ENCODE data around the gene SELENOS. TPM values are rescaled to one million over a fixed set of nuclear protein-coding genes. Genes with fewer than 3 reads are reported as not detected.

The SELENOS gene
- total and polyA plus RNA-seq, 2 donors (not counting 3 experiments of a cell fraction or from before 2014, with no cell fraction given): 70.4 to 101 TPM

DNA sequence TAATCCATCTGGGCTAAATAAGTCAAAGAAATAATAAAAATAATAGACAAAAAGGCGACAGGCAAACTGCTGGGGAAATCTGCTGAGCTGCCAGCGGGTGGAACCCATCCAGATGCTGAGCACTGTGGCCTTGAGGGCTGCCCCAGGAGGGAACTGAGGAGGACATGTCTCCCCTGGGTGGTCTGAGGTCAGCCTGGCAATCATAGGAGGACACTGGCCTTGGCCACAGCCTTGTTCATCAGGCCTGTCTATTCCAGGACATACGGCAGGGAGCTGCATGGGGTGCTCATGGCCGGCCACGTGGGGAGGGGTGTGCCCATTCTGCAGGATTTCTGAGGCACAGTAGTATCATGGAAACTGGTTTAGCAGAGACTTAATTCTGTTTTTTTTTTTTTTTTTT lies 39.2 kb upstream of the SELENOS start:
- Histone ChIP-seq H3K9ac (replicated peaks; ENCODE audit: extremely low read depth, insufficient read depth, low read length) (no peak overlapping the region), H4K20me1 (replicated peaks; ENCODE audit: control insufficient read depth, extremely low read depth, insufficient read depth, low read length) (no peaks in the 10 kb centered on the region), H3K4me3 (replicated peaks in 1 of 3; ENCODE audit: insufficient read depth in 1 of 3, low read depth in 1 of 3, low read length in 3 of 3) (no peak overlapping the region), H3K4me2 (ENCODE audit: insufficient read depth, low read length) (no peak overlapping the region), H3K9me1 (replicated peaks; ENCODE audit: control insufficient read depth, extremely low read depth, insufficient read depth, low read length) (no peaks in the 10 kb centered on the region), H3K27me3 (ENCODE audit: control insufficient read depth in 2 of 2, insufficient read depth in 2 of 2, low read length in 2 of 2) (no peaks in the 10 kb centered on the region), H2AFZ (ENCODE audit: low read depth, low read length) (no peak overlapping the region), H3K79me2 (ENCODE audit: control insufficient read depth, insufficient read depth, low read length) (no peaks in the 10 kb centered on the region), H3K9me3 (replicated peaks; ENCODE audit: control insufficient read depth, insufficient read depth, low read length) (no peaks in the 10 kb centered on the region), H3K4me1 (ENCODE audit: control insufficient read depth, extremely low read depth, insufficient read depth, low read length) (no peaks in the 10 kb centered on the region), H3K36me3 (ENCODE audit: control insufficient read depth in 2 of 2, extremely low read depth in 1 of 2, insufficient read depth in 2 of 2, low read length in 2 of 2) (no peaks in the 10 kb centered on the region), H3K27ac (ENCODE audit: insufficient read depth, low read depth, low read length) (no peak overlapping the region)
- BruUV-seq (replicated peaks): no TSS peak
- DNase-seq (ENCODE audit: low read depth, low spot score) (no peak), FAIRE-seq (no peak)
- ChIA-PET POLR2A (no interaction called here), CTCF (interaction anchor here (0.9 to 2.4 kb wide), 3 partner anchors 16 to 325 kb away, joined by 3 to 8 read pairs (median 4); no protein-coding TSS in a partner anchor)
- dilution Hi-C loops (cut with MboI; ENCODE audit: extremely low pct_ligation_motif_present, low sequenced_read_pairs) (no loop called here), intact Hi-C loops (cut with micrococcal nuclease) (no loop called here)
- no peak for TF ChIP-seq MYC (IDR thresholded peaks at IDR 0.05; ENCODE audit: low read depth, low read length)
- TF ChIP-seq, protein P1, sequence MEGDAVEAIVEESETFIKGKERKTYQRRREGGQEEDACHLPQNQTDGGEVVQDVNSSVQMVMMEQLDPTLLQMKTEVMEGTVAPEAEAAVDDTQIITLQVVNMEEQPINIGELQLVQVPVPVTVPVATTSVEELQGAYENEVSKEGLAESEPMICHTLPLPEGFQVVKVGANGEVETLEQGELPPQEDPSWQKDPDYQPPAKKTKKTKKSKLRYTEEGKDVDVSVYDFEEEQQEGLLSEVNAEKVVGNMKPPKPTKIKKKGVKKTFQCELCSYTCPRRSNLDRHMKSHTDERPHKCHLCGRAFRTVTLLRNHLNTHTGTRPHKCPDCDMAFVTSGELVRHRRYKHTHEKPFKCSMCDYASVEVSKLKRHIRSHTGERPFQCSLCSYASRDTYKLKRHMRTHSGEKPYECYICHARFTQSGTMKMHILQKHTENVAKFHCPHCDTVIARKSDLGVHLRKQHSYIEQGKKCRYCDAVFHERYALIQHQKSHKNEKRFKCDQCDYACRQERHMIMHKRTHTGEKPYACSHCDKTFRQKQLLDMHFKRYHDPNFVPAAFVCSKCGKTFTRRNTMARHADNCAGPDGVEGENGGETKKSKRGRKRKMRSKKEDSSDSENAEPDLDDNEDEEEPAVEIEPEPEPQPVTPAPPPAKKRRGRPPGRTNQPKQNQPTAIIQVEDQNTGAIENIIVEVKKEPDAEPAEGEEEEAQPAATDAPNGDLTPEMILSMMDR (IDR thresholded peaks at IDR 0.05; ENCODE audit: extremely low read depth in 1 of 2, insufficient read depth in 1 of 2, low read depth in 1 of 2, low read length in 2 of 2): no peak

DNA sequence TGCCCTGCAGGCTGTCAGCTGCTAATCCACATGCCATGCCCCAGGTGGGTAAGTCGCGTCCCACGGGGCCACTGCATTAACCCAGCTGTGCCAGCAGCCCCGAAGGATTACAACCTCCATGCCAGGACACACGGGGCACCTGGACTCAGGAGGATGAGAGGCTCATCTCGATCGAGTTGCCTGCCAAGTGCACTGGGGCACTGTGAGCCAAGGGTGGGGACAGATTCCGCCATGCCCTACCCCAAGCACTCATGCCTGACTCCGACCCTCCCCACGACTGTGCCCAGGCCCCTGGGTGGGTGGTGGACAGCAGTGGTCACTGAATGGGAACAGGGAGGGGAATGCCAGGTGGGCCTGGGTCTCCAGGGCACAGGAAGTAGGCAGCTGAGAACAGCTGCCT lies 38.5 kb upstream of the SELENOS start:
- POLR2A ChIA-PET: no interaction called here
- Histone ChIP-seq H3K4me1 (ENCODE audit: control insufficient read depth, extremely low read depth, insufficient read depth, low read length) (no peaks in the 10 kb centered on the region), H3K9ac (replicated peaks; ENCODE audit: extremely low read depth, insufficient read depth, low read length) (no peak overlapping the region), H3K4me3 (replicated peaks in 1 of 3; ENCODE audit: insufficient read depth in 1 of 3, low read depth in 1 of 3, low read length in 3 of 3) (no peak overlapping the region), H3K36me3 (ENCODE audit: control insufficient read depth in 2 of 2, extremely low read depth in 1 of 2, insufficient read depth in 2 of 2, low read length in 2 of 2) (no peaks in the 10 kb centered on the region), H2AFZ (ENCODE audit: low read depth, low read length) (no peak overlapping the region), H3K9me1 (replicated peaks; ENCODE audit: control insufficient read depth, extremely low read depth, insufficient read depth, low read length) (no peaks in the 10 kb centered on the region), H3K27me3 (ENCODE audit: control insufficient read depth in 2 of 2, insufficient read depth in 2 of 2, low read length in 2 of 2) (no peaks in the 10 kb centered on the region), H3K4me2 (ENCODE audit: insufficient read depth, low read length) (no peak overlapping the region), H3K79me2 (ENCODE audit: control insufficient read depth, insufficient read depth, low read length) (no peaks in the 10 kb centered on the region), H4K20me1 (replicated peaks; ENCODE audit: control insufficient read depth, extremely low read depth, insufficient read depth, low read length) (no peaks in the 10 kb centered on the region), H3K9me3 (replicated peaks; ENCODE audit: control insufficient read depth, insufficient read depth, low read length) (no peaks in the 10 kb centered on the region), H3K27ac (ENCODE audit: insufficient read depth, low read depth, low read length) (no peak overlapping the region)
- CTCF ChIA-PET: interaction anchor here (0.9 to 2.4 kb wide), 3 partner anchors 16 to 325 kb away, joined by 3 to 8 read pairs (median 4); no protein-coding TSS in a partner anchor
- dilution Hi-C loops (cut with MboI; ENCODE audit: extremely low pct_ligation_motif_present, low sequenced_read_pairs): no loop called here
- no TSS peak for BruUV-seq (replicated peaks)
- intact Hi-C loops (cut with micrococcal nuclease): no loop called here
- TF ChIP-seq POLR2A (IDR thresholded peaks at IDR 0.05; ENCODE audit: low read depth, low read length): no peak
- TF ChIP-seq, protein P1 (IDR thresholded peaks at IDR 0.05; ENCODE audit: extremely low read depth in 1 of 2, insufficient read depth in 1 of 2, low read depth in 1 of 2, low read length in 2 of 2): no peak
- no peak for TF ChIP-seq POLR2AphosphoS5 (IDR thresholded peaks at IDR 0.05; ENCODE audit: insufficient read depth, low read depth, low read length)
- TF ChIP-seq MYC (IDR thresholded peaks at IDR 0.05; ENCODE audit: low read depth, low read length): no peak
- no peak for TF ChIP-seq GATA2 (IDR thresholded peaks at IDR 0.05; ENCODE audit: insufficient read depth, insufficient read length, low read depth, low read length)
- TF ChIP-seq EZH2 (IDR thresholded peaks at IDR 0.05; ENCODE audit: borderline replicate concordance, low read depth, low read length, severe bottlenecking): no peak
- no peak for TF ChIP-seq FOS (IDR thresholded peaks at IDR 0.05; ENCODE audit: borderline replicate concordance, insufficient read depth, low read length)
- TF ChIP-seq MAX (IDR thresholded peaks at IDR 0.05; ENCODE audit: insufficient read depth, insufficient read length): no peak
- no peak for TF ChIP-seq JUN (IDR thresholded peaks at IDR 0.05; ENCODE audit: borderline replicate concordance, insufficient read depth, insufficient read length, low read depth)
- FAIRE-seq (no peak), DNase-seq (ENCODE audit: low read depth, low spot score) (no peak)
